GM18861 (cell line): ENCODE results near the gene IST1.
"Not testable (repeated sequence)": the region's sequence is repeated elsewhere in the genome, so short reads cannot be mapped to it uniquely, and the experiment has no call there.

Experiments
- ATAC-seq: cut with Tn5 transposase; IDR thresholded peaks from one replicate; pipeline ENCODE4 v1.9.1; 2021; ENCODE audit not compliant: unreplicated experiment

Gene IST1

DNA sequence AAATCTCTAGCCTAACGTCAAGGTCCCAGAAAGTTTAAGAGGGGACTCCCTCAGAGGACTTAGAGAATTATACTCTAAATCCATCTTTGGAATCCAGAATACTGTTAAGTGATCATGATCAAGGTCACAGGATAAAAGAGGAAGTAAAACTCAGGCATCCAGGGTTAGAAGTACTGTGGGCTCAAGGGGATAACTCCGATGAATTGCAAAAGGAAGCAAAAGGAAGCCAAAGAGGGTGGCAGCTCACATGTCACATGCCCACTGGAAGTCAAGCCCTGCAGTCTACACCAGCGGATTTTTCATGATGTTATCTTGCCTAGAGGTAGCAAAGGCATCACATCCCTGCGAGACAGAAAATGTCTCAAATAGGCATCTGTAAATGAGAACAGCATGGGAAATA is 15.2 kb upstream of the IST1 start:
- no peak for ATAC-seq

DNA sequence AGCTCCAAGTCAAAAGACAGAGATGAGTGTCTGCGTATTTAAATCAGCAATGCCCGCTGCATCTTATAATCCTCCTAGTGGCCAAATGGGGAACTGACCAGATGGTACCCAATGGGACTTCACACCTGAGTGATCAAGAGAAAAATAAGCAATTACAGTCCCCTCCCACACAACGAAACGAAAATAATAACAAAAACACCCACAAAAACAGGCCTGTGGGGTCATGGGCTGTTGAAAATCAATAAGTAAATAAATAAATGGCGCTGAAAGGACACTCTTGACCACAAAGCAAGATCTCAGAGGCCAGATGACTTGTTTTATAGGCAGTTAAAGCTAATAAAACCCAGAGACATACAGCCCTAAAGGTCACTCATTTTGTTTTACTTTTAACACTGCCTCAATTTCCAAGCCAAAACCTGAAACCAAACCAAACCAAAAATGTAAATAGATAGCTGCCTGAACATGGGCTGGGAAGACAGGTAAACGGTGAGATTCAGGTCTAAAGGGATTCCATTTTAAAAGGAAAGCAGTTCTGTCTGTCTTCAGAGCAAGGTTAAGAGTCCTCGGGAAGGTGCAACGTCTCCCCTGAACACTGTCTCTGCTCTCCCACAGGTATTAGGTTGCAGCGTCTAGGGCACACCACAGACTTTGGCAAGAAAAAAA is 12.7 kb upstream of the IST1 start:
- ATAC-seq = peak; percentile 38

DNA sequence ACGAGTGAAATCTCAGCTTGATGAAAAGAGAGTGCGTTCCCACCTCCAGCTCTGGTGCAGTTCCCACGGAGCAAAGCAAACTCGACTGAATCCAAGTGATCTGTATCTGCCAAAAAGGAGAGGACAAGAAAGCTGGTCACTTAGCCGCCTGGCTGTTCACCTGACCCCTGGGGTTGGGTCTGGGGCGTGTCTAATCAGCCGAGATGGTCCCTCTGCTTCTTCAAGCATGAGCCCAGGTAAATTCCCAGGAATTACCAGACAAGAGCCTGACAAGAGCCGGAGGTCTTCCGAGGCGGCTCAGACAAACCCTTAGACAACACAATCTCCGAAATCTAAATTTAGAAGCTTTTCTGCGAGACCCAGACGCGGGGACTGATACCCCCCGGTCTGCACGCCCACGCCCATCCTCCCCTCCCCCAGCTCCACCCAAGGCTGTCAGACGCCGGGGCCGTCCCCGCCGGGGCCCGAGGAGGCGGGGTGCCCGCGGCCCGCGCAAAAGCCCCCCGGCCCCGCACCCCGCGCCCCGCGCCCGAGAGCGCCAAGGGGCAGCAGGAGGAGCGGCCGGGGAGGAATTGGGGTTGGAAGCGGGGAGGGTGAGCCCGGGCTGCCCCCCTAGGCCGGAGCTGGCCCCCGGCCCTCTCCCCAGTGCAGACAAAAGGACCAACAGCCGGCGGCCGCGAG is 12.0 kb upstream of the IST1 start:
- ATAC-seq = peak; percentile 22

DNA sequence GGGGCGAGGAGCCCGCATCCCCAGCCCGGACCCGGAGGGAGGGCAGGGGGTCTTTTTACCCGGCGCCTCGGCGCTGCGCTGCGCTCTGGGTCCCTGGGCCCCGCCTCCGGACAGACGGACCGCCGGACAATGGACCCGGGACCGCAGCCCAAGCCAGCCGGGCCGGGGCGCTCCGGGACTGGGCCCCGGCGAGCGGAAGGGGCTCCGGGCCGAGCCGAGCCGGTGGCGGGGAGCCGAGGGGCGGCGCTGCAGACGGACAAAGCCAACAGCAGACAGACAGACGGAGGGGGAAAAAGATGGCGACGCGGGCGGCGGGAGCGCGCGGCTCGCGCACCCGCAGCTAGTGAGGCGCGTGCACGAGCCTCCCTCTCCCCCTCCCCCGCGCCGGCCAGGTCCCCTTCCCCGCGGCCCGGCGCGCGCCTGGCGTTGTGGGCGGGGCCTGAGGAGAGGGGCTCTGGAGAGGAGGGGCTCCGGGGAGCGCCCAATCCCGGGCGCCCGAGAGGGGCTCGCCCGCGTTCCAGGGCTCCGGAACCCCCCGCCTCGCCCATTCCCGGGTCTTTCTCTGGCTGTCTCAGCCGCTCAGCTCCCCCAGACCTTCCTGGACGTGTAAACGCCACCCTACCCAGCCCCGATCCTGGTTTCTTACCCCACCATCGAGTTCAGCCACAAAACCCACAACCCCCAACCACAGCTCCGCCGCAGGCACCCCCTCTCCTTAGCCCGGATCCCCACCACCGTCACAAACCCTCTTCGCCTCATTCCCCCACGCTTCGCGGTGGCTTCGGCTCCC is 11.3 kb upstream of the IST1 start, which contains the start of gene ZNF821:
Gene ZNF821, minus strand, starts transcription at position 334 of the 790 bp plus-strand sequence. CDS start 4,236 bp downstream, outside the sequence.
- peak; percentile 40 for ATAC-seq

DNA sequence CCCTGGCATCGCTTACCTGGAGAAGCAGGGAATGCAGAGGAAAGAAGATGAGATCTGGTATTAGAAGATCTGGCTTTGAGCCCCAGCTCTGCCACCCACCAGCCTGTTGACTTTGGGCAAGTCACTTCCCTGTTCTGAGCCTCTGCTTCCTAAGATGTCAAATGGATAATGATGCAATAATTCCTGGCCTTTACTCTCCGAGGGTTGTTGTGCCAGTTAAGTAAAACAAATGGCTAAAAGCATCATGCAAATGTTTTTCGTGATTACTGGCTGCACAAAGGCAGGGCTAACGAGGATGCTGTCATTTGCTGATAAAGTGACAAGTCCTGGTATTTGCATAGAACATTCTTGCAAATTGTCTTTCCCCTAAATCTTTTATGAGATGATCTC is 10.1 kb upstream of the IST1 start:
- ATAC-seq = no peak

DNA sequence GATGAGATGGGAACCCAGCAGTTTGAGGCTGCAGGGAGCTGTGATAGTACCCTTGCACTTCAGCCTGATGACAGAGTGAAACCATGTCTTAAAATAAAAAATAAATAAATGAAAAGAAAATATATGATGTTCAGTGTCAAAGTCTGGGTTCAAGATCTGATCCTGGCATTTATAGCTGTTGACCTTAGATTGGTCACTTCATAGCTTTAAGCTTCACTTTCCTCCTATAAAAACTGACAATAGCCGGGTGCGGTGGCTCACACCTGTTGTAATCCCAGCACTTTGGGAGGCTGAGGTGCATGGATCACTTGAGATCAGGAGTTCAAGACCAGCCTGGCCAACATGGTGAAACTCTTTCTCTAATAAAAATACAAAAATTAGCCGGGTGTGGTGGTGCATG is 6.2 kb upstream of the IST1 start:
- no peak for ATAC-seq

DNA sequence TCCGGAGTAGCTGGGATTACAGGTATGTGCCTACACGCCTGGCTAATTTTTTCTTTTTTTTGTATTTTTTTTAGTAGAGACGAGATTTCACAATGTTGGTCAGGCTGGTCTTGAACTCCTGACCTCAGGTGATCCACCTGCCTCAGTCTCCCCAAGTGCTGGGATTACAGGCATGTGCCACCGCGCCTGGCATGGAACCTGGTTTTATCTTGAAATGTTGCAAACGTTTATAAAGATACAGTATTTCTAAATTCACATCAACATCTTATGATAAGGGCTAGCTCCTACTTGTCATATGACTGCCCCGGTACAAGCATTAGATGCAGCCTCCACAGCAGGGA is 1.5 kb upstream of the IST1 start:
- no peak for ATAC-seq

DNA sequence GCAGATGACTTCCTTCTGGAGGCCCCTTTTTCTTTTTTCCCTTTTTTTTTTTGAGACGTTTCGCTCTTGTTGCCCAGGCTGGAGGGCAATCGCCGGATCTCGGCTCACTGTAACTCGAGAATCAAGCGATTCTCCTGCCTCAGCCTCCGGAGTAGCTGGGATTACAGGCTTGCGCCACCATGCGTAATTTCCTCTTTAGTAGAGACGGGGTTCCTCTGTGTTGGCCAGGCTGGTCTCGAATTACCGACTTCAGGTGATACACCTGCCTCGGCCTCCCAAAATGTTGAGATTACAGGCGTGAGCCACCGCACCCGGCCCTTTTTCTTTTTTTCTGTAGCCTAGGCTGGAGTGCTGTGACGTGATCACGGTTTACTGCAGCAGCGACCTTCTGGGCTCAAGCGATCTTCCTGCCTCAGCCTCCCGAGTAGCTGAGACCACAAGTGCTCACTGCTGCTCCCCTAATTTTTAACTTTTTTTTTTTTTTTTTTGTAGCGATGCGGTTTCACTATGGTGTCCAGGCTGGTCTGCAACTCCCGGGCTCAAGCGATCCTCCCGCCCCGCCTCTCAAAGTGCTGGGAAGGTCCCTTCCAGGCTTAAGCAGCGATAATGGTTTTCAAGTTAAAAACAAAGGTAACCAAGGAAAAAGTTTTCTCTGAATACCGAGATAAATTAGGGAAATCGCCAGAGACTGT is 956 bp upstream of the IST1 start:
- peak; percentile 17 for ATAC-seq

DNA sequence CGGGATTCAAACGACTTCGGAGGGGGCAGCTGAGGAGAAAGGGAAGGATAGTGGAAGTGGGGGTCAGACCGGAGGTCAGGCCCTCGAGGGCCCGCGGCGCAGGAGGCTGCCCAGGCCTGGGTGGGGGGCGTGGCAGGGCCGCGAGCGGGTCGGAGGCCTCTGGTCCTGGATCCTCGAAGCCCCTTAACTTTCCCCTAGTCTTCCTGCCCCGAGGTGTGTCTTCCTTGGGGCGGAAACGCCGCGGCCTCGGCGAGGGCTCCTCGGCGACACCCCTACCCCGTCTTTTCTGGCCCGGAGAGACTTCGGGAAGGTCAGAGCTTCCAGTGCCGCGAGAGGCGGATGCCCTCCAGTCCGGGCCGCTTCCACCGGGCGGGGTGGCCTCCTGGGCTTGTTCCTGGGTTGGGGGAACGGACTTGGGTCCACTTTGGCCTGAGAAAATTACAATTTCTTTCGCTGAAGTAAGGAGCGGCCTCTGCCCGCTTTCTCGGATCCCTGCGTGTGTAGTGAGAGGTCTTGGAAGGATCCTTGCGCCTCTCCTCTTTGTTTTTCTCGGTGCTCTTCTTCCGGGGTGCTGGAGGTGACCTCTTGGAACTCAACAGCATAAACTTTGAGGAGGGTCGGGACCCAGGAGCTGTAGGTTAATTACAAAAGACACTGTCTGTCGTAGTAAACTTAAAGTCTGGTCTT is 491 bp downstream of the IST1 start:
- ATAC-seq = peak; percentile 6

DNA sequence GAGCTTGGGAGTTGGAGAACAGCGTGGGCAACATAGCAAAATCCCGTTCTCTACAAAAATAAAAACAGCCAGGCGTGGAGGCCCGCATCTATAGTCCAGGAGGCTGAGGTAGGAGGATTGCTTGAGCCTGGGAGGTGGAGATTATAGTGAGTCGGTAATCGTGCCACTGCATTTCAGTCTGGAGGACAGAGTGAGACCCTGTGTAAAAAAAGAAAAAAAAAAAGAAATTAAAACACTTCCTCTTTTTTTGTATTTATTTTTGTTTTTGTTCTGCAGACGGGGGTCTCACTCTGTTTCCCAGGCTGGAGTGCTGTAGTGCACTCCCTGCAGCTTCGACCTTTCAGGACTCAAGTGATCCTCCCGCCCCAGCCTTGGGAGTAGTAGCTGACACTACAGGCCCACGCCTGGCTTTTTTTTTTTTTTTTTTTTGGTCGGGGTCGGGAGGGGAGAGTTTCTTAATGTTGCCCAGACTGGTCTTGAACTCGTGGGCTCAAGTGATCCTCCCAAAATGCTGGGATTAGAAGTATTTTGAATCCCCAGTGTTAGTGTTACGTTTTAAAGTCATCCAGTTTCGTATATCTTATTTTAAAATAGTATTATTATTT is 1.5 kb downstream of the IST1 start:
- no peak for ATAC-seq

DNA sequence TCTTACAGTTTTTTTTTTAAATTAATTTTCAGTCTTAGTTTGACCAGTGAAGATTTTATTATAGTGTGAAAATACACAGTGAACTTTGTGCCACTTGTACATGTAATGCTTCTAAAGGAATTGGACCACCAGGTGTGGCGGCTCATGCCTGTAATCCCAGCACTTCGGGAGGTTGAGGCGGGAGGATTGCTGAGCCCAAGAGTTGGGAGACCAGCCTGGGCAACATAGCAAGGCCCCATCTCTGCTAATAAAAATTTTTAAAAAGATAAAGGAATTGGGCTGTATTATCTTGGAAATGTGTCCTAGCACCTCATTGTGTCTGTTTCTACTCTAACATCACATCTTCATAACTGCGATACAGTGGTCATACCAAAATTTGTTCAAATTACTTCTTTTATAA is 3.8 kb downstream of the IST1 start:
- ATAC-seq = no peak

DNA sequence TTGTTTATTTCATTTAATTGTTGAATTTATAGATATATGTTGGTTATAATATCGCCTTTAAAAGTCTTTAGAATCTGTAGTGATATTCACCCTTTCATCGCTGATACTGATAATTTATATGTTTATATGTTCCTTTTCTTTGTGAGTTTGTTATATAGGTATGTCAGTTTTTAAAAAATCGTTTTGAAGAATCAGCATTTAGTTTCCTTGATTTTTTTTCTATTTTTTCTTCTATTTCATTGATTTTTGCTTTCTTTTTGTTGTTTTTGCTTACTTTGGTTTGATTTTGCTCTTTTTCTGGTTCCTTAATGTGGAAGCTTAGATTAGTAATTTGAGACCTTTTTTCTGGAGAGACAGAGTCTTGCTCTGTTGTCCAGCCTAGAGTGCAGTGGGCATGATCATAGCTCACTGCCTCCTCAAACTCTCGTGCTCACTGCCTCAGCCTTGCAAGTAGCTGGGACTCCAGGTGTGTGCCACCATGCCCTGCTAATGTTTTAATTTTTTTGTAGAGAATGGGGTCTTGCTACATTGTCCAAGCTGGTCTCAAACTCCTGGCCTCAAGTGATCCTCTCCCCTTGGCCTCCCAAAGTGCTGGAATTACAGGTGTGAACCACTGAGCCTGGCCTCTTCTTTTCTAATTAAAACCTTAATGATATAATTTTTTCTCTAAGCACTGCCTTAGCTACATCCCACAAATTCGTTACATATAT is 7.5 kb downstream of the IST1 start:
- no peak for ATAC-seq

DNA sequence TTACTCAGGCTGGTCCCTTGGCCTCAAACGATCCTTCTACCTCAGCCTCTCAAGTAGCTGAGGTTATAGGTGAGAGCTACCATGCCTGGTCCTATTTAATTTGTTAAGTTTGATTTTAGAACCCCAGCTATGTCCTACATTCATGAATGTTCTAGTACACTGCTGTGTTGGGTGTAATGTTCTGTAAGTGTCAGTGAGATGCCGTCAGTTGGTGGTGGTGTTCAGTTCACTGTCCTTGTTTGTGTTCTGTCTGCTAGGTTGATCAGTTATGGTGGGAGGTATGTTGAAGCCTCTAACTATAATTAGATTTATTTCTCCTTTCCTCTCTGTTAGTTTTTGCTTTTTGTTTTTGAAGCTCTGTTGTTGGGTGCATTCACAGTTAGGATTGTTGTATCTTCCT is 8.3 kb downstream of the IST1 start:
- ATAC-seq = no peak

DNA sequence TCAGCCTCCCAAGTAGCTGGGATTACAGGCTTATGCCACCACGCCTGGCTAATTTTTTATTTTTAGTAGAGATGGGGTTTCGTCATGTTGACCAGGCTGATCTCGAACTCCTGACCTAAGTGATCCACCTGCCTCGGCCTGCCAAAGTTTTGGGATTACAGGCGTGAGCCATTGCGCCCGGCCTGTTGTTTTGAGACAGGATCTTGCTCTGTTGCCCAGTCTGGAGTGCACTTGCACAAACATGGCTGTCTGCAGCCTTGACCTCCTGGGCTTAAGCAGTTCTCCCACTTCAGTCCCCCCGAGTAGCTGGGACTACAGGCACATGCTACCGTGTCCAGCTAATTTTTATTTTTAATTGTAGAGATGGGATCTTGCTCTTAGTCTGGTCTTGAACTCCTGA is 8.9 kb downstream of the IST1 start:
- ATAC-seq = no peak

DNA sequence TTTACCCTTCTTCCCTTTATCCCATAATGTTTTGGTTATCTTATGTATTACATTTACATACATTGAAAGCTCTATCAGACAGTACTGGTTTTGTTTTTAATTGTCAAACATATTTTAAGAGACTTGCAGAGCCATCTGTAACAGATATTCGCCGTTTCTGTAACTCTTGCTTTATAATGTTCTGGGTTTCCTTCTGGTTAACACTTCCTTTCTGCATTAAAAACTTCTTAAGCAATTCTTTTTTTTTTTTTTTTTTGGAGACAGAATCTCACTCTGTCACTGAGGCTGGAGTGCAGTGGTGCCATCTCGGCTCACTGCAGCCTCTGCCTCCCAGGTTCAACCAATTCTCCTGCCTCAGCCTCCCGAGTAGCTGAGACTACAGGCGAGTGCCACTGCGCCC is 10.4 kb downstream of the IST1 start:
- not testable (repeated sequence) for ATAC-seq

DNA sequence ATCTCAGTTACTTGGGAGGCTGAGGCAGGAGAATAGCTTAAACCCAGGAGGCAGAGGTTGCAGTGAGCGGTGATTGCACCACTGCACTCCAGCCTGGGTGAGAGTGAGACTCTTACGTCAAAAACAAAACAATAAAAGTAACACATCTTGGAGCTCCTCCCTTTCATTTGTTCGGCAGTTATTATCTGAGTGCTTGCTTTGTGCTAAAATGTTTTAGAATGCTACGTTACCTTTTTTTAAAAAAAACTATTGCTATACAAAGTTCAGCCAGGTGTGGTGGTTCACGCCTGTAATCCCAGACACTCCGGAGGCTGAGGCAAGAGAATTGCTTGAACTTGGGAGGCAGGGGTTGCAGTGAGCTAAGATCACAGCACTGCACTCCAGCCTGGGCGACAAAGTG is 15.8 kb downstream of the IST1 start:
- ATAC-seq = no peak

DNA sequence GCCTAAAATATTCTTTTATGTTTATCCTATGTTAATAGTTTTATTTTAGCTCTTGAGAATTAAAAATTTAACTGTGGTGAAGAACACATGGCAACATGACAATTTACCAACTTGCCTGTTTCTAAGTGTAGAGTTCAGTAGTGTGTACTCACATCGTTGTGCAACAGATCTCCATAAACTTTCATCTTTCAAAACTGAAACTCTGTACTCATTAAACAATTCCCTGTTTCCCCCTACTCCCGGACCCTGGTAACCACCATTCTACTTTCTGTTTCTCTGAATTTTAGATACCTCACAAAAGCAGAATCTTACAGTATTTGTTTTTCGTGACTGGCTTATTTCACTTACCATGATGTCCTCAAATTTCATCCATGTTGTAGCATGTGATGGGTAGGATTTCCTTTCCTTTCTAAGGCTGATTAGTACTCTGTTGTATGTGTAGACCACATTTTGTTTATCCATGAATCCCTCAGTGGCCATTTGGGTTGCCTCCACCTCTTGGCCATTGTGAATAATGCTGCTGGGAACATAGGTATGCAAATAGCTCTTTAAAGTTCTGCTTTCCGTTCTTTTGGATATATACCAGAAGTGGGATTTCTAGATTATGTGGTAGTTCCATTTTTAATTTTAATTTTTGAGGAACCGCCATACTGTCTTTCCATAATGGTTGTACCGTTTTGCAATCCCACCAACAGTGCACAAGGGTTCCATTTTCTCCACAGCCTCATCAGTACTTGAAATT is 17.4 kb downstream of the IST1 start:
- no peak for ATAC-seq

DNA sequence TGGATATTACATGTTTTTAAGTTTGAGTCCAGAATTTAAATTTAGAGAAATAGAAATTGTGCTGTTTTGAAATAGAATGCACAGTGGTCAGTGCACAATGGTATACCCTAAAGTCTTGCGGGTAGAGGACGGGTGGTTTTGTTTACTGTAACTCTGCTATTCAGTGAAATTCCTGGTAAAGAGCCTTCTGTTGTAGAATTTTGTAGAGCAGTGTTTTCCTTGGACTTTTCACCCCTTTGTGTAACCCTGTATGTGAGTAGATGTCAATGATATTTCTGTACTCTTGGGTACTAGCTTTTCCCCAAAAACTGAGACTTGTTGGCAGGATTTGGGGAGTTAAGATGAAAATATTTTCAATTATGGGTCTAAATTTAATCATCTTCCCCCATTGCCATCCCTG is 19.5 kb downstream of the IST1 start:
- ATAC-seq = no peak

DNA sequence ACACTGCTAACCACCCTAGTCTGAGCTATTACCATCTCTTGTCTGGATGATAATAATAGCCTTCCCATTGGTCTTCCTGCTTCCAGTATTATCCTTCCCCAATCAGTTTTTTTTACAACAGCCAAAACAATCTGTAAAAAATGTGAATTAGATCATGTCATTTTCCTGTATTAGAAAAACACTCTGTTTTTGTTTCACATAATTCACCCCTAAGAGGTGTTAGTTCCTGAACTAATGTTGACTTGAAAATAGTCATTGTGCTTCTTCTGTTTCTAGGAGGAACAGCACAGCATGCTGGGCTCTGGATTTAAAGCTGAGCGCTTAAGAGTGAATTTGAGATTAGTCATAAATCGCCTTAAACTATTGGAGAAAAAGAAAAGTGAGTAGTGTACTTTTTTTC is 20.0 kb downstream of the IST1 start:
- no peak for ATAC-seq
